Measurements from ENCODE around the gene KRT13.

KRT13 gene

GRCh38 chr17:41524261-41524660 is 18.8 kb upstream of the KRT13 start:
- in situ Hi-C loops (cut with HindIII; ENCODE audit: low sequenced_read_pairs): no loop called here
- H3K4me3 ChIP-seq (ENCODE audit: low read depth, low read length): no peak overlapping the region
- no peak for DNase-seq (ENCODE audit: low read depth, low spot score)
- TF ChIP-seq CTCF (IDR thresholded peaks at IDR 0.05; ENCODE audit: low read depth, low read length): no peak

- H3K4me3 ChIP-seq (ENCODE audit: low read depth, low read length): no peak overlapping the region
- no peak for TF ChIP-seq CTCF (IDR thresholded peaks at IDR 0.05; ENCODE audit: low read depth, low read length)
- in situ Hi-C loops (cut with HindIII; ENCODE audit: low sequenced_read_pairs): no loop called here
- DNase-seq (ENCODE audit: low read depth, low spot score): no peak
Measured at GRCh38 chr17:41523787-41524186, 18.4 kb upstream of the KRT13 start.

- no peak overlapping the region for H3K4me3 ChIP-seq (ENCODE audit: low read depth, low read length)
- in situ Hi-C loops (cut with HindIII; ENCODE audit: low sequenced_read_pairs): no loop called here
- DNase-seq (ENCODE audit: low read depth, low spot score): no peak
- TF ChIP-seq CTCF (IDR thresholded peaks at IDR 0.05; ENCODE audit: low read depth, low read length): no peak
Measured at GRCh38 chr17:41523225-41523593, 17.8 kb upstream of the KRT13 start.

GRCh38 chr17:41522301-41523224 is 17.2 kb upstream of the KRT13 start:
- no peak overlapping the region for H3K4me3 ChIP-seq (ENCODE audit: low read depth, low read length)
- in situ Hi-C loops (cut with HindIII; ENCODE audit: low sequenced_read_pairs): no loop called here

GRCh38 chr17:41521574-41522261 is 16.3 kb upstream of the KRT13 start:
- in situ Hi-C loops (cut with HindIII; ENCODE audit: low sequenced_read_pairs): no loop called here
- no peak overlapping the region for H3K4me3 ChIP-seq (ENCODE audit: low read depth, low read length)
- DNase-seq (ENCODE audit: low read depth, low spot score): peak; percentile 80
- no peak for TF ChIP-seq CTCF (IDR thresholded peaks at IDR 0.05; ENCODE audit: low read depth, low read length)

More at GRCh38 chr17:41522301-41523224, 17.2 kb upstream of the KRT13 start:
- TF ChIP-seq CTCF (IDR thresholded peaks at IDR 0.05; ENCODE audit: low read depth, low read length): no peak
- DNase-seq (ENCODE audit: low read depth, low spot score): no peak

GRCh38 chr17:41520821-41521521 is 15.6 kb upstream of the KRT13 start:
- no peak for DNase-seq (ENCODE audit: low read depth, low spot score)
- no peak for TF ChIP-seq CTCF (IDR thresholded peaks at IDR 0.05; ENCODE audit: low read depth, low read length)
- in situ Hi-C loops (cut with HindIII; ENCODE audit: low sequenced_read_pairs): no loop called here
- H3K4me3 ChIP-seq (ENCODE audit: low read depth, low read length): no peak overlapping the region

All from astrocyte of the spinal cord (primary cell).